Erythroblast (primary cell): ENCODE data around the gene RNF141.

Source experiments
- GATA1 ChIP-seq: IDR thresholded peaks from 2 replicates; pipeline ENCODE4 v1.6.1; 2011; ENCODE audit warnings: low read depth, mild to moderate bottlenecking, control low read depth, low read length, moderate library complexity
- POLR2A ChIP-seq: IDR thresholded peaks from 2 replicates; pipeline ENCODE4 v1.6.1; 2011; ENCODE audit warnings: mild to moderate bottlenecking, low read length

- TF ChIP-seq POLR2A (no peak), GATA1 (no peak)
These were observed 37.1 kb downstream of the RNF141 start for GRCh38 chr11:10503777-10504480.
